HG03159 (cell line): Measurements from ENCODE around the gene NAE1.

Source experiments
- ATAC-seq: cut with Tn5 transposase; IDR thresholded peaks from one replicate; pipeline ENCODE4 v1.9.1; 2021; ENCODE audit warnings: mild to moderate bottlenecking, moderate library complexity; ENCODE audit not compliant: unreplicated experiment

NAE1 gene

DNA sequence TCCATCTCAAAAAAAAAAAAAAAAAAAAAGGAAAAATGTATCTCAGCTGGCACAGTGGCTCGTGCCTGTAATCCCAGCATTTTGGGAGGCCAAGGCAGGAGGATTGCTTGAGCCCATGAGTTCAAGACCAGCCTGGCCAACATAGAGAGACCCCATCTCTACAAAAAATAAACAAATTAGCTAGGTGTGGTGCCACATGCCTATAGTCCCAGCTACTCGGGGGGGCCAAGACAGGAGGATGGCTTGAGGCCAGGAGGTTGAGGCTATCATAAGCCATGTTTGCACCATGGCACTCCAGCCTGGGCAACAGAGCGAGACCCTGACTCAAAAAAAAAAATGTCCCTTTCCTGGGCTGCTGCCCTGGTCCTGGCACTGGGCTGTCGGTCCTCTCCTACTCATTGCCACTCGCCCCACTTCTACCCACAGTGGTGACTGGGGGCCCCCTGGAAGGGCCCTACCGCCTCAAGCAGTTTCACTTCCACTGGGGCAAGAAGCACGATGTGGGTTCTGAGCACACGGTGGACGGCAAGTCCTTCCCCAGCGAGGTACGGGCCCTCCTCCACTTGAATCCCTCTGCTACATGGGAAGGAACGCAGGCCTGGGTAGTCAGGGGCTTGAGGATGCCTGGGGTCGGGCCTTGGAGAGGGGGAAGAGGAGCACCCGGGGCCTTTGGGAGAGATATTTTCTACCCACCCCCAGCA lies 19.5 kb upstream of the NAE1 start:
- no peak for ATAC-seq

DNA sequence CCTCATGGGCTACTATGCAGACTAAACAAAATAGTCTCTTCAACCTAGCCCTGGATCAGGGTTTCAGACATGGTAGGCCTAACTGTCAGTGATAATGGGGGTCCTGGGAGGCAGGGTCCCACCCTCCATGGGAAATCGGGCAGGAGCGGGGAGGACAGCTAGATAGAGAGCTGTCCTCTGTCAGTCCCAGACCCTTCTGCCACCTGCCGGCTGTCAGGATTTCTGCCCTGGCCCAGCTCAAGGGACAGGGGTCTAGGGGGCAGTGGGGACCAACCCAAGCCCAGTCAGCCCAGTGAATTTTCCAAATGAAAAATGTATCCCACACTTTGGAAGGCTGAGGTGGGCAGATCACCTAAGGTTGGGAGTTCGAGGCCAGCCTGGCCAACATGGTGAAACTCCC lies 18.8 kb upstream of the NAE1 start:
- no peak for ATAC-seq

- ATAC-seq, result no peak
These were observed 18.2 kb upstream of the NAE1 start for GRCh38 chr16:66849021-66849420.

DNA sequence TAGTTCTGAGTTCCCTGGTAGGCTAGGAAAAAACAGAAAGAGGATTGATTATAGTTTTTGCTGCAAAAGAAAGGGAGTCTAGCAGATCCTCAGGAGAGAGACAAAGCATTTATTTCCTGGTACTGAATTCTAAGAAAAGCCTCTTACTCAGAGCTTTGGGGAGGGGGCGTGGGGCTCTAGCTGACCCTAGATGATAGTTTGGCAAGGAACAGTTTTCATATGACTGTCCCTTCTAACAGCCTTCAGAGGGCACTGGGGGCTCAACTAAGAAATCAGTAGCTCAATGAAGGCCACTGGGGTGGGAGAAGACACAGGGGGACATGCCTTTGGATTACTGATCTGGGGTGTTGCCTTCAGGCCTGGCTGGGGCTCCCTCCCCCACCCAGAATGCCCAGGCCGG lies 17.4 kb upstream of the NAE1 start:
- ATAC-seq, result no peak

- ATAC-seq, result no peak
These were observed 16.8 kb upstream of the NAE1 start for GRCh38 chr16:66847533-66848067.

- ATAC-seq, result no peak
These were observed 16.1 kb upstream of the NAE1 start for GRCh38 chr16:66846831-66847230.

GRCh38 chr16:66846266-66846665 lies 15.5 kb upstream of the NAE1 start:
- no peak for ATAC-seq

DNA sequence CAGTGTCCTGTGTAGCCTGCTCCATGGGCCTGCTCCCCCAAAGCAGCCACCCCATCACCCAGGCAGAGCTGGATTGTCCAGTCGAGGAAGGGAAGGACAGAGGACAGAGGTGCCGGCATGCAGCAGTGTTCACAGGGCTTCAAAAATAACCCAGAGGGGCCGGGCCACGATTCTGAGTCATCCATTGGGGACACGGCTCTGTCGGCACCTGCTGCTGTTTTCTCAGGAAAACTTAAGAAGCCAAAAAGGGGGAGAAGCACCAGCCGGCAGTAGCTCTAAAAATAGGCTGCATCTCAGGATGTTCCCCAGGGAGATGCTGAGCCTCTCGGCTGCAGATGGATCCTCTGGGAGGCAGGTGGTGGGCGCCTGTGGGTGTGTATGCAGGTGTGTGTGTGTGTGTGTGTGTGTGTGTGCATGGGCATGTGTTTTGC lies 15.0 kb upstream of the NAE1 start:
- ATAC-seq, result no peak

- ATAC-seq, result no peak
These were observed 14.3 kb upstream of the NAE1 start for GRCh38 chr16:66845080-66845410.

DNA sequence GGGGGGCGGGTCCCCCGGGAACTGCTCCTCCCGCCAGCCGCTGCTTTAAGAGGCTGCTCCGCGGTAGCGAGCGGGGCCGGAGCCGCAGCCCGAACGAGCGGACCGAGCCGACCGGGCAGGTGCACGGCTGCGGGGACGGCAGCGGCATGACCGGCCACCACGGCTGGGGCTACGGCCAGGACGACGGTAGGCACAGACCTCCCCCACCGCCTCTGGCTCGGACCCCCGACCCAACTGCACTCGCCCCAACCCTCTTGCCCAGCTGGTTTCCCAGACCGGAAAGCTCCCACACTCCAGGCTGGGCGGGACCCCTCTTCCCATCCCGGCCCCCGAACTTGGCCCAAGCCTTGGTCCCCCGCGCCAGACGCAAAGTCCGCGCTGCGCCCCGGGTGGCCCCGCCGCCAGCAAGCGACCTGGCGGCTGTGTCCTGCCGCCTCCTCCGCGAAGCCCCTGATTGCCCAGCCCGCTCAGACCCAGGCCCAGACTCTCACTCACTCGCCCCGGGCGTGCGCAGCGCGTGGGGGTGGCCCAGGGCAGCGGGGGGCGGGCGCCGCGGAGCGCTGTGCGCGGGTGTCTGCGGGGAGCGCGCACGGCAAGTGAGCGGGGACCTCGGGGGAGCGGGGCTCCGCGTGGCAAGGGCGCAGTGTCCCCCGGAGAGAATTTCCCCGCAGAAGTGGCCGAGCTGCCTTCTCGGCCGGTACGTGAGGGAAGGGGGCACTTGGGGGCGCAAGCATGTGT lies 13.7 kb upstream of the NAE1 start, which contains the start of gene CA7:
Gene CA7, plus strand, starts transcription at position 73 of the 738 bp plus-strand sequence. Its CDS starts 74 bp downstream, at position 147.
- no peak for ATAC-seq

GRCh38 chr16:66844009-66844341 lies 13.2 kb upstream of the NAE1 start:
- ATAC-seq, result no peak

DNA sequence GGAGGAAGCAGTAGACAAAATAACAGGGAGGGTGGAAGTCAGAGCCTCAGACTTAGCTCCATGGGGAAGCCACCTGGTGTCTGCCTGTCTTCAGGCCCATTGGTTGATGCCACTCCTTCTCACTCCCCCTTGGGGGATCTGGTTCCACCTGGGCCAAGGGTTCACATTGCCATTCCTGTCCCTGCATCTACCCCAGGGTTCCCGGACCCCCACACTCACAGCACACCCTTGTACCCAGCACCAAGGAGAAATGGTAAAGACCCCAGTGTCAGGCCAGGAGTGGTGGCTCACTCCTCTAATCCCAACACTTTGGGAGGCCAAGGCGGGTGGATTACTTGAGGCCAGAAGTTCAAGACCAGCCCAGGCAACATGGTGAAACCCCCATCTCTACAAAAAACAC lies 12.4 kb upstream of the NAE1 start:
- no peak for ATAC-seq

GRCh38 chr16:66842765-66843164 lies 12.0 kb upstream of the NAE1 start:
- no peak for ATAC-seq

GRCh38 chr16:66841366-66841765 lies 10.6 kb upstream of the NAE1 start:
- no peak for ATAC-seq

- ATAC-seq, result no peak
These were observed 10.1 kb upstream of the NAE1 start for GRCh38 chr16:66840883-66841282.

GRCh38 chr16:66834746-66835145 lies 4.0 kb upstream of the NAE1 start:
- no peak for ATAC-seq

GRCh38 chr16:66832661-66833305 lies 2.0 kb upstream of the NAE1 start:
- no peak for ATAC-seq

DNA sequence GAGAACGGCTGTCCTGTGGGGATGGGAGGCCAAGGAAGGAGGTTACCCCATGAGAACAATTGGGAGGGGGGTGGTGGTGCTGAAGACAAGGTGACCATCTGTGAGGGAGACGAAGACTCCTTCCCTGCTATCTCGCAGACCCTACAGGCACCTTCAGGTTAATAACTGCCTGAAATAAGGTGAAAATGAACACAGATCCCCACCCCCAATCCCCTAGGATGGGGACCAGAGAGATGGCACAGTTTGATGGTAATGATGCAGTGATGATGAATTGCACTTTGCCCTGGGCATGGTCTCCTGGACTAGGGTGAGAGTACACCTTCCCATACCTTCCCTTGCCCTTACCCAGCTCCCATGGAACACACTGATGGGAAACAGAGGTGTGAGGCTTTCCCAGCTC lies 1.4 kb upstream of the NAE1 start:
- no peak for ATAC-seq

- ATAC-seq, result no peak
These were observed 6.8 kb downstream of the NAE1 start for GRCh38 chr16:66824006-66824405.

DNA sequence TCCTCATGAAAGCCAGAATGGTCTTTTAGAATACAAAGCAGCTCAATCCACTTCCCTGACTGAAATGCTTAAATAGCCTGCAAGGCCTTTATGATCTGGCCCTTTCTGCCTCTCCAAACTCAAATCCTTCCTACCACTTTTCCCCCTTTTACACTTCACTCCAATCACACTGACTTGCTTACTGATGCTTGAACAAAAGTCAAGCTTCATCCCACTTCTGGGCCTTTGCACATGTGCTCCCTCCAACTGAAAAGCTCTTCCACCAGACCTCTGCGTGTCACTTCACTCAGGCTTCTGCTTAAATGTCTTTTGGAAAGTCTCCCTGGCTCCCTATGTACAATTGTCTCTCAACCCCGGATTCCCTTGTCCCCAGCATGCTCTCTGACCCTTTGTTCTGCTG lies 16.0 kb downstream of the NAE1 start:
- ATAC-seq, result no peak

GRCh38 chr16:66811043-66811442 lies 19.7 kb downstream of the NAE1 start:
- ATAC-seq, result no peak

DNA sequence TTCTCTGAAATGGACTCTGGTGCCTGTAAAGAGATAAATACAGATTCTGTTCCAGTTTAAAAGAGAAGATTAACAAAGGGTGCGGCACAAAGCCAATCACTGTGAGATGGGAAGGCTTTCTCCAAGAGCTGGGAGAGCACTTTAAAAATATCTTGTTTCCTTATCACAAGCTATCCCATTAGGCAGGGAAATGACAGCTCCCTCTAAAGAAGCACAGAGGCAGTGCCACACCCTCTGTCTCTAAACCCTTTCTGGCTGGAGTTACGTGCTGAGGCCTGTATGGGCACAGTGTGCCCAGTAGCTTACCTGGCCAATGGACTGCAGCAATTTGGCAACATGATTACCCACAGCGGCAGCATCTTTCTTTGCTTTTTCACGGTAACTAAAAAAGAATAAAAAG lies 20.4 kb downstream of the NAE1 start:
- ATAC-seq, result no peak
